ENCODE data around the gene OSBPL9. TPM values are rescaled to one million over a fixed set of nuclear protein-coding genes. Genes with fewer than 3 reads are reported as not detected.
A peak's percentile ranks its signal among the peaks of the same experiment; 100 is the strongest.

Gene OSBPL9
- total RNA-seq, 4 donors from 2014 or later, result 56.9 to 110 (median 78.3) TPM

- no peaks in the 10 kb centered on the region for H3K9me3 ChIP-seq
- H3K4me1 ChIP-seq, result peaks cover 8 to 74% (median 12%) of the 10 kb centered on the region in 3 donors
- peak overlapping the region in 1 of 2 donors; percentile 67 for H3K4me3 ChIP-seq
- WGBS, 2 donors (ENCODE audit: low coverage in 1 of 2), result 54 to 80% methylated on average over 1 of the region's 1 CpG
- peak overlapping the region in 3 of 4 donors; percentile 86 to 94 (median 93) for H3K27ac ChIP-seq
- no peak for ATAC-seq
- no peak for TF ChIP-seq POLR2A (IDR thresholded peaks at IDR 0.05)
- TF ChIP-seq POLR2AphosphoS5 (IDR thresholded peaks at IDR 0.05), result no peak
- TF ChIP-seq EP300 (IDR thresholded peaks at IDR 0.05), result no peak
- no peak for TF ChIP-seq CTCF (IDR thresholded peaks at IDR 0.05)
- no peaks in the 10 kb centered on the region for H3K27me3 ChIP-seq
- H3K36me3 ChIP-seq, result no peaks in the 10 kb centered on the region
Measured at GRCh38 chr1:51618715-51619114, 1.8 kb downstream of the OSBPL9 start.

- peak overlapping the region in 3 of 4 donors; percentile 2 to 94 (median 43) for H3K27ac ChIP-seq
- ATAC-seq, result no peak
- WGBS, 2 donors (ENCODE audit: low coverage in 1 of 2), result 67 to 89% methylated on average over 1 of the region's 1 CpG
- peaks cover 7 to 84% (median 12%) of the 10 kb centered on the region in 3 donors for H3K4me1 ChIP-seq
- TF ChIP-seq POLR2AphosphoS5 (IDR thresholded peaks at IDR 0.05) (no peak), EP300 (IDR thresholded peaks at IDR 0.05) (no peak), POLR2A (IDR thresholded peaks at IDR 0.05) (no peak)
- H3K36me3 ChIP-seq, result no peaks in the 10 kb centered on the region
- no peaks in the 10 kb centered on the region for H3K9me3 ChIP-seq
- H3K4me3 ChIP-seq, result peak overlapping the region in 1 of 2 donors; percentile 67
- no peaks in the 10 kb centered on the region for H3K27me3 ChIP-seq
Measured at GRCh38 chr1:51620470-51620869, 3.6 kb downstream of the OSBPL9 start.

- 74 to 96% methylated on average over 4 to 5 of the region's 7 CpGs for WGBS, 2 donors (ENCODE audit: low coverage in 1 of 2)
Measured at GRCh38 chr1:51621161-51621560, 4.3 kb downstream of the OSBPL9 start.

GRCh38 chr1:51621841-51622454 lies 5.1 kb downstream of the OSBPL9 start:
- no peak for ATAC-seq
- TF ChIP-seq CTCF (IDR thresholded peaks at IDR 0.05), result no peak
- no peak for TF ChIP-seq EP300 (IDR thresholded peaks at IDR 0.05)
- no peaks in the 10 kb centered on the region for H3K9me3 ChIP-seq
- H3K27ac ChIP-seq, result peak overlapping the region in 3 of 4 donors; percentile 18 to 60 (median 50)
- WGBS, 2 donors (ENCODE audit: low coverage in 1 of 2), result 72 to 83% methylated on average over 1 to 2 of the region's 2 CpGs
- H3K36me3 ChIP-seq, result no peaks in the 10 kb centered on the region
- no peaks in the 10 kb centered on the region for H3K27me3 ChIP-seq
- H3K4me1 ChIP-seq, result peaks cover 4 to 83% (median 12%) of the 10 kb centered on the region in 3 donors
- no peak overlapping the region for H3K4me3 ChIP-seq

More at GRCh38 chr1:51621161-51621560, 4.3 kb downstream of the OSBPL9 start:
- peak overlapping the region in 2 of 4 donors; percentile 46 to 50 for H3K27ac ChIP-seq
- ATAC-seq, result no peak
- TF ChIP-seq CTCF (IDR thresholded peaks at IDR 0.05) (no peak), POLR2A (IDR thresholded peaks at IDR 0.05) (no peak), EP300 (IDR thresholded peaks at IDR 0.05) (no peak), POLR2AphosphoS5 (IDR thresholded peaks at IDR 0.05) (no peak)
- no peaks in the 10 kb centered on the region for H3K36me3 ChIP-seq
- H3K4me1 ChIP-seq, result peaks cover 7 to 82% (median 12%) of the 10 kb centered on the region in 3 donors
- no peak overlapping the region for H3K4me3 ChIP-seq
- H3K9me3 ChIP-seq, result no peaks in the 10 kb centered on the region
- no peaks in the 10 kb centered on the region for H3K27me3 ChIP-seq

- H3K27ac ChIP-seq, result peak overlapping the region; percentile 18 to 62 (median 48)
- WGBS, 2 donors (ENCODE audit: low coverage in 1 of 2), result 52 to 62% methylated on average over 2 of the region's 2 CpGs
Measured at GRCh38 chr1:51622455-51622913, 5.6 kb downstream of the OSBPL9 start.

More at GRCh38 chr1:51622455-51622913, 5.6 kb downstream of the OSBPL9 start:
- H3K27me3 ChIP-seq, result no peaks in the 10 kb centered on the region
- TF ChIP-seq CTCF (IDR thresholded peaks at IDR 0.05), result no peak
- no peak for TF ChIP-seq POLR2A (IDR thresholded peaks at IDR 0.05)
- peak; percentile 47 for TF ChIP-seq POLR2AphosphoS5 (IDR thresholded peaks at IDR 0.05)
- TF ChIP-seq EP300 (IDR thresholded peaks at IDR 0.05), result no peak
- H3K36me3 ChIP-seq, result no peaks in the 10 kb centered on the region
- peak; percentile 92 for ATAC-seq
- no peak overlapping the region for H3K4me3 ChIP-seq
- H3K4me1 ChIP-seq, result peaks cover 4 to 89% (median 12%) of the 10 kb centered on the region in 3 donors
- no peaks in the 10 kb centered on the region for H3K9me3 ChIP-seq
